ENCODE data around the gene SETD1A.

- TF ChIP-seq CTCF (IDR thresholded peaks at IDR 0.05), result no peak
- no peak for TF ChIP-seq POLR2A (IDR thresholded peaks at IDR 0.05)
Observed at GRCh38 chr16:31007684-31008083, 50.1 kb downstream of the SETD1A start.

Data from upper lobe of left lung (tissue), 4 donors.